GM18517 (cell line): ENCODE results near the gene GFOD1.

Experiments
- ATAC-seq: cut with Tn5 transposase; IDR thresholded peaks from one replicate; pipeline ENCODE4 v1.9.1; 2021; ENCODE audit warnings: mild to moderate bottlenecking, moderate library complexity; ENCODE audit not compliant: unreplicated experiment

GFOD1 gene

DNA sequence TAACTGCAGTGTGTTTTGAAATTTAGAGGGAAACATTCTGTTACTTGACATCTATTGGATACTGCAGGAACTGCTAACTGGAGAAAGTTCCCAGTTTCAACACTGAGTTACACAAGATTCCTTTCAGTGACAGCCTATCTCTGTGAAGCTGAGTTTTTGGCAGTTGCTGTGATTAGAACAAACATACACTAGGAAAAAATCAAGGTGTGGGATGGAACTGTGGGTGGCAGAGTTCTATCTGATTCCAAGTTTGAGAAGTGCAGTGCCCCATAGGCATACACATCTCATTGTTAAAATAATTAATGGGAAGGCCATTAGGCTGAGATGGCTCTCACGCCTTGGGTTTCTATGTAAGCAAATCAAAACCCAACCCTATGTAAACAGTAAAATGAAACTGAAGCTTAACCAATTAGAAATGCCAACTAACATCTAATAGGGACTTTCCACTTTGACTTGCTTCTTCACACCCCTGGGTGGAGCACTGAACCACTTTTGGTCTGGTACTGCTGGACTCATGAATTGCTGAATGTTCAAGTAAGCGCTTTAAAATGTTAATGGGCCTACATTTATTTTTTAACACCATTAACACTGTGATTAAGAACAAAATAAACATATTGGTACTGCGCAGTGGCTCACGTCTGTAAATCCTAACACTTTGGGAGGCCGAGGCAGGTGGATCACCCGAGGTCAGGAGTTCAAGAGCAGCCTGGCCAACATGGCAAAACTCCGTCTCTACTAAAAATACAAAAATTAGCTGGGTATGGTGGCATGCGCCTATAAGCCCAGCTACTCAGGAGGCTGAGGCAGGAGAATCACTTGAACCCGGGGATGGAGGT lies 103.9 kb downstream of the GFOD1 start:
- ATAC-seq: peak; percentile 97

DNA sequence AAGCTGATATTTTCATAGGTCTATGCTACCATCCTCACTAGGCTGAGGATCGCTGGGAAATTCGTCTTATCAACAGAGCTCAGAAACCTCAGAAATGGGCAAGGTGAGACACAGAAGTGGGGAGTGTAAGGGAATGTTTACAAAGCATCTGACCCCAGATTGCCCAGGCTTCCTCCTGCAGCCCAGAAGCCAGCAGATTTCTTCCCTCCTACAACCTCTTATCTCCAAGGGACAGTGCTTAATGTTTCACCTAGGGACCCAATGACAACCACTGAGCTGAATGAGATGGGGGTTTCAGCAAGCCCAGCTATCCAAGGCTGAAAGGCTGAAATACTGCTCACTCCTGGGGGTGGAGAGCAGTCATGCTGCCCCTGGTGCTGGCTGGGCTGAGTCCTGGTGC lies 106.6 kb downstream of the GFOD1 start:
- ATAC-seq: no peak

DNA sequence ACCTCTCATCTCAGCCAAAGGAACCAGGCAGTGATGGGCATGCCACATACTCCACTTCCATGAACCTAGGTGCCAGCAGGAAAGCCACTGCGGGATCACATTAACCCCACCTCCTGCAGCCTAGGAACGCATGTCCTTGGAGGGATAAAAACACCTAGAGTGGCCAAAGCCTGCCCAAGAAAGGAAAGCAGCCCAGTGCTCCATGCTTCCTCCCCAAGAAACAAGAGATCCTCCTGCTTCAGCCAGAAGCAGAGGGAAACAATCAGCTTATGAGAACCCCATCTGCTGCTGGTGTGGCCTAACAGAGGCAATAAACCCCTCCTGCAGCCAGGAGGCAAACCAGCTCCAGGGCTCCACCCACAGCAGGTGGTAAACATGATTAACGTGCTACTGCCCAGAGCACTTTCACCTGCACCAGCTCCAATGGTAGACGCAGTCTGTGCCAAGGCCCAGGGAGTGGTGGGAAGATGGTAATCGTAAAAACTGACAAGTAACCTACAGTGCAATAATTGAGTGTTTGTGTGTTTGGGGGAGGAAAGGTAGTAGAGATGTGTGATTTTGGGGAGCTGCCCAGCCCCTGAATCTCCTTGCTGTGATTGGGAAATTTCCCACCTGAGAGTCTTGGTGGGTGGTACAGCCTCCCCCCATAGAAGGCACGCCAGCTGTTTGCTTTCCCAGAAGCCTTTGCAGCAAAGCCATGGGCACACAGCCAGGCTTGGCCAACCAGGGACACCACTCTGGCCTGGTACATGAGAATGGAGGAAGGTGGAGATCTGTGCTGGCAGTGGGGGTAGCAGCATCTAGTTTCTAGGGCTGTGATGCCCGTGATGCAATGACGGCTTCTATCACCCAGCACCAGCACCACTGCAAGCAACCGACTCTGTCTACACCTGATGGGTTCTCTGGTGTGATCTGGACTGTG lies 108.5 kb downstream of the GFOD1 start:
- ATAC-seq: no peak

DNA sequence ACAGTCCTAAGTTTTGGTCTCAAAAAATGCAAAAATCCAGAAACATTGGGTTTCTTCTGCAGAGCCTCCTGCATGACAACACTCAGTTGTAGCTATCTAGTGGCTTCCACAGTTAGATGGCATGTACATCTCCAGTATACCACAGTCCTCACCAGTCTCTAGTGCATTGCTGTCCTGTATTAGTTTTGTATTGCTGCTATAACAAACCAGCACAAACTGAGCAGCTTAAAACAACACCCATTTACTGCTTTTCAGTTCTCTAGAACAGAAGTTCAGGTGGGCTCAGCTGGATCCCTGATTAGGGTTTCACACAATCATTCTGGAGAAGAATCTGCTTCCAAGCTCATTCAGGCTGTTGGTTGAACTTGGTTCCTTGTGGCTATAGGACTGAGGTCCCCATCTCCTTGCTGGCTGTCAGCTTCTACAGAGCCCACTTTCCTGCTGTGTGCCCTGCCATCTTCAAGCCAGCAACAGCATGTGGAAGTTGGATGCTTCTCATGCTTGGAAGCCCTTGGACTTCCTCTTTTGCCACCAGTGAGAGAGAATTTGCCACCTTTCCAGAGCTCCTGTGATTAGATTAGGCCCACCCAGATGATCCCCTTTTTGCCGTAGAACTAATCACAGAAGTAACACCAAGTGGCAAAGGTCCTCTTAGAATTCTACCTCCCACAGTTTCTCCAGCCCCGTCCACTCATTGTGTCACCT lies 110.2 kb downstream of the GFOD1 start:
- no peak for ATAC-seq

DNA sequence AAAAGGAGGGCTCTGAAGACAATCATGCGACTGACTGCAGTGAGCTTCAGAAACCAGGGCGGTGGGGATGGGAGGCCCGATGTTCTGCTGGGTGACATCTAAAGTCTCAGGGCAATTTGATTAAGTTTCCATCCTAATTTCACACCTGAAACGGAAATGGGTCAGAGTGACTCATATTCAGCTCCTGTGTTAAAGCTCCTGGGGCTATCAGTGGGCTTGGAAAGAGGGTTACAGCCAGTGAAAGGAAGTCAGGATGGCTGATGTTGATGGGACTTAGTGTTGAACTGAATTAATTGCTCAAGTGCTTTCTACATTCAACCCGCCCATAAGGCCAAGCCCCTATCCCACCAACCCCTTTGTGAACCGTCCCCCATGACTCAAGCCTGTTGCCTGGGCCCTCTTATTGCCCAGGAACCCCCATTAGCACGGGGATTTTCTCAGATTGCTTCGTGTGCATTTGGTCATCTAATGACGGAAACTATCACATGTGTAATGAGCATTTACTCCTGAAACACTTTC lies 112.0 kb downstream of the GFOD1 start:
- ATAC-seq: peak; percentile 86

DNA sequence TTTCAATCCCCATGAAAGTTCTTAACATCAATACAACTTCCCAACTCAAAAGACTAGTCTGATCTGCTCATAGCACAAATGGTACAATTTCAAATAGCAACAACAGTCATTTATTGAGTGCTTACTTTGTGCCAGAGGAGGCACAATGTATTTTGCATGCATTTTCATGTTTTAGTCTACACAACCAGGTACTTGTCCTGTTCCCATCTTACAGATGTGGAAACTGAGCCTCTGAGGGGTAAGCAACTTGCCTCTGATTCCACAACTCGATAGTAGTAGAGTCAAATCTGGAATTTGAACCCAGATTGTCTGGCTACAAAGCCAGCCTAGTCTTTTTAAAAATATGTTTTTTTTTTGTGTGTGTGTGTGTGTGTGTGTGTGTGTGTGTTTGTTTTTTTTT lies 113.5 kb downstream of the GFOD1 start:
- ATAC-seq: no peak

DNA sequence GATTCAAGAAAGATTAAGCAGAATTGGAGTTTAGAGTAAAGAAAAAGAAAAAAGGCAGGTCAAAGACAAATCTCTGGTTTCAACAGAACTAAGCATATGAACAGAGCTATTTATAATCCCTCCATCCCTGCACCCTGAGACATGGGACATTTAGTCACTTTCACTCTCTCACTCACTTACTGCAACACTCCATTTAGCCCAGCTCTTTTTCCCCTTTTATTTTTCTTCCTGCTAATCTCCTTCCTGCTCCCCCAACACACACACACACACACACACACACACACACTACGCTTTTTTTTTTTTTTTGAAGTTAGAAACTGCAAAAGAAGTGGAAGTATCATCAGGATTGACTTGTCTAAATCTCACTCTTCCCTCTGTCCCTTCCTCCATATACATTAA lies 113.9 kb downstream of the GFOD1 start:
- ATAC-seq: no peak

DNA sequence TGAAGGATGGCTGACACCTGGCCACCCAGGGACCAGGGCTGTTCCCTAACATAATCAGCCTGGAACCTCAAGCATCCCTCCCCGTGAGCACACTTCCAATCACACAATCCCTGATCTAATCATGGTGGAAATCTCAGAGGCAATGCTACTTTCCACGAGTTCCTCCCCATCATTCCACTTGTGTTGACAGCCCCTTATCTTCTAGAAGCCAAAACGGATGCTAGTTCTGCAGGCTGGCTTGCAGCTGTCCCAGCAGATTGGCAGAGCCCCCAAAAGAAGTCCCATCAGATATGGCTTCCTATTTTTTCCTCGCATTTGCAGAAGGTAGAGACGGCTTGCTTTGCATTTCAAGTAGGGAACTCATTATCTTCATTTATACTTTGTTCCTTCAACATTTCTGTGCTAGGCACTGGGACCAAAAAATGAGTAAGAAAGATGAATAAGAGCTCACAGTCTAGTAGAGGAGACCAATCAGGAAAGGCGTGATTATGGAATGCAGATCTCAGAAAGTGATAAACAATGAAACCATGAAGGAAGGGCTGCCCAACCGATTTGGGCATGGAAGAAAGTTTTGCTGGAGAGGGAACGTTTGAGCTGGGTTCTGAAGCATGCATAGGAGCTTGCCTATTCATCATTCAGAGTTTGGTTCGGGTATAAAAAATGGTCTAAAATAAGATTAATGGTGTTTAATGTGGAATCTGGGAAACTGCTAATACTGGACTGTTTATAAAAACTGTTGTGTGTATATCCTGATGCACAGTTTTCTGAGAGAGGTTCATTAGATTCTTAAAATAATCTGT lies 114.5 kb downstream of the GFOD1 start:
- no peak for ATAC-seq

DNA sequence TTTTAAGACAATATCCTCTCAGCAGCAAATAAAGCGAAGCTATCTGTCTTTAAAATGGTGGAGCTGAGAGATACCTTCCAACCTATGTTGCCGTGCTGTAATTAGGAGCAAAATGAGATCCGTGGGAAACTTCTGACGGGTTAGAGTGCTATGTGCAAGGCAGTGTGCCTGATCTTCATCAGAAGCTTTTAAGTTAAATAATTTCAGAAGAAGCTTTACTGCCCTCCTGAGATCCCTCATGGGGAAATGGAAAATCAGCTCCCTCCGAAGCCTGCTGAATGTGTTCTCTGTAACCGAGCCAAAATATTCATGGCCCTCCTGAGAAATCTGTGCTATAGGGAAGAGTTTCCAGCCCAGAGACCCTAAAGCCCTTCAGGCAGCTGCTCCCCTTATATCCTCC lies 115.3 kb downstream of the GFOD1 start:
- no peak for ATAC-seq

DNA sequence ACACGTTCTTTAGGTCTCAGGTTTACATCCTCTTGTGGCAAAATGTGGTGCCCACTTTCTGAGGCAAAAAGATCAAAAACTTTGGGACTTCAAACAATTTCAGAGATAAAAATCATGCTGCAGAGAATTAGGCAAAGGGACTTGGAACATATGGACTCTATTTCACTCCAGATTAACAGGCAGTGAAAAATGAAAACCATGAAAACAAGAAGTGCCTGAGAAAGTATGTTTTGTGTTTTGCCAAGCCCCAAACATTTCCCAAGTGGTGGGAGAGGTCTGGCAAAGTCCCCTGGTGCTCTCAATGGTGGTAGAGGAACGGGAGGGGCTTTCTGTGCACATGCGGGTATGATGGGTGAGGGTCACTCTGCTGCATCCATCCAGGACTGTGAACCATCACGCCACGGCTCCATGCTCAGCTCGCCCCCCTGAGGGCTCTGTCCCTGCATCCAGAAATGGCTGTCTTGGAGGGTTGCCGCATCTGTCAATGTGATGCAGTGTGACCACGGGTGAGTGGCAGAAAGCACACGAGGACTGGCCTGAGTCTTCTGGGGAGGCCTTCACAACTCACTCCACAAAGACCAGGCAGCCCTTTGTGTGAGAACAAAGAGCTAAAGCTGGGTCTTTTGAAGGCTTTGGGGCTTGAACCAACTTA lies 115.9 kb downstream of the GFOD1 start:
- ATAC-seq: no peak

DNA sequence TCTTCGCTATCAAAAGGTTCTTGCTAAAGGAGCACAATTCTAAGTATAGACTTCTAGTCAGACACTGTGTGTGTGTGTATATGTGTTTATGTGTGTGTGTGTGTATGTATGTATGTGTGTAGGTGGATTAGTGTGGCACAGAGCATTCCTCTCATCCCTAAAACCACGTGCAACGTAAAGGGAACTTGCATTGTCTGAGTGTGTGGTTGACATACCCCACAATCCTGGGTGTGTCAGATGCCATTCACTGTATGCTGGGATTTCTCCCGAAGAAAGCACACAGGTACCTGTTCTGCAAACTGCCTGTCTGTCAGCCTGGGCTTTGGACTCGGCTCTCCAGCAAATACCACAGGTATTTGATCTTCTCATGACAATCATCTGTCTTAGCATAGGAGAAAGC lies 116.8 kb downstream of the GFOD1 start:
- ATAC-seq: no peak

DNA sequence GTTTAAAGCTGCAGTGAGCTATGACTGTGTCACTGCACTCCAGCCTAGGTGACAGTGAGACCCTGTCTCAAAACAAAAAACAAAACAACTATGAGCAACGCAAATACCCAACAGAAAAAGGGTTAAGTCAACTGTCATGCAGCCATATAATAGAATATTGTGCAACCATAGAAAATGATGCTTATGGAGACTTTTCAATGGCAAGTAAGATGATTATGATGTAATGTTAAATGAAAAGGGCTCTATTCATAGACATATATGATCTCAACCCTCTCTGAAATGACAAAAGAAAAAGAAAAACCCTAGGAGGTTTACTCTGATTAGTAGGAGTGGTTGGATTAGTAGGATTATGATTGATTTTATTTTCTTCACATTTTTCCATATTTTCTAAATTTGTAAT lies 117.8 kb downstream of the GFOD1 start:
- no peak for ATAC-seq

DNA sequence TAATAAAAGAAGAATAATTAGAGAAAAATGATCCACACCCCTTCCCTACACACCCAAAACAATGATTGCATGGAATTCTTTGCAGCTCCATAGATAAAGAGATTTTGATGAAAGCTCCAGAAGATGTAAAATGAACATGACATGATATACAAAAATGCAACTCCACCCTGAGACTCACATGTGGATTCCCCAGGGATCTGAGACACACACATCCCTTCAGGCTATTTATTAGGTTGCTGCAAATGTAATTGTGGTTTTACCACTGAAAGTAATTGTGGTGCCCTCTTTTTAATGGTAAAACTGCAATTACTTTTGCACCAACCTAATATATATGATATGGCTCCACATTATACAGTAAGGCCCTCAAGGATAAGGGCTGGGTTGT lies 118.7 kb downstream of the GFOD1 start:
- ATAC-seq: no peak

DNA sequence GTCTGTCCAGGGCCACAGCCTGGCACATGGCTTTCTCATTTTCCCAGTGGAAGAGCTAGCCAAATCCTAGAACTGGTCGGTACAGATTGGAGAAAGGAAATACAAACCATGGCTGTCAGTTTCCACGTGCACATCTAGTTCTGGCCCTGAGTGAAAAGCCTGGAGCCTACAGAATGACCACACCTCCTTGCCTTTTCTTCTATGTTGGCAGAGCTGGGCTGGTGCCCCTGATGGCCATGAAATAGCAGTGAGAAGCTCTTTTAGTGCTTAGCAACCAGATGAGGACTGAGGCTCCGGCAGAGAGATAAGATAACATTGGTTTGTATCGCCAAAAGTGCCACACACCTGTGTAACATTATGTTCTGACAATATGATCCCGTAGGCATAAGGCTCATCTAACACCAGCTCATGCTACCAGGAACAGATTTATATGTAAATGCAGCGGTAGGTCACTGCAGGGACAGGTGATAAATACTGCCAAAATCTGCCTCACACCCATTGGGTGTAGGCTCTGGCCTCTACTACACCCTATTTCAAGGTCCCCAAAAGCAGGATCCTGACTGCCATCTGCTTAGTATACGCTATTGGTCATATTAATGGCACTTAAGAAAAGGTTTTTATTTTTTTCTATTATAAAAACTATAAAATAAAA lies 119.2 kb downstream of the GFOD1 start:
- ATAC-seq: no peak

DNA sequence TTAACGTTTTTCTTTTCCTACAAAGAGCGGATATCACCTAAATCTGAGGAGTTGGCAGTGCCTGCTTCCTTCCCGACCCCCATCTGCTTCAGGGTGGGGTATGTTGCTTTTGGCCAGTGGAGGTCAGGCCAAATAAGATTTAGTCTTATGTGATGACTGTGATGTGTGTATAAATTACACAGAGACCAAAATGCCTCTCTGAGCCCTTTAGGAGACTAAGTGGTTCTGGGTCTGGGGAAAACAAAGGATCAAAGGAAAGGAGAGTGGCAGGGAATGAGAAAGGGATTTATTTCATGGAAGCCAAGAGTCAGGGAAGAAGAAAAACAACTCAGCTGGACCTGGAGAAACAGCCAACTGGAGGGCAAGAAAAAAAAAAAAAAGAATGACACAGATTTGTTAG lies 120.0 kb downstream of the GFOD1 start:
- no peak for ATAC-seq

DNA sequence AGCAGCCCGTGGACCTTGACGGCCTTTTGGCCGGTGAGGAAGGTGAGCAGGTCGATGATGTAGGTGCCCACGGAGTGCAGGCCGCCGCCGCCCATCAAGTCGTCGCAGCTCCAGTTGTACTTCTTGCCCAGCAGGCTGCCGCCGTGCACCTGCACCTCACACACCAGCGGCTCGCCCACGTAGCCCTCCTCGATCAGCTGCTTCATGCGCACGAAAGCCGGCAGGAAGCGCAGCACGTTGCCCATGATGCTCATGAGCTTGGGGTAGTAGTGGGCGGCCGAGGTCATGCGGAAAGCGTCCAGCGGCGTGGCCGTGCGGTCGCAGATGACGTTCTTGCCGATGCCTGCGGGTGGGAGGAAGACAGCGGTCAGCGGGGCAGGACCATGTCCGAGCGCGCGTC lies 122.1 kb downstream of the GFOD1 start:
- no peak for ATAC-seq

DNA sequence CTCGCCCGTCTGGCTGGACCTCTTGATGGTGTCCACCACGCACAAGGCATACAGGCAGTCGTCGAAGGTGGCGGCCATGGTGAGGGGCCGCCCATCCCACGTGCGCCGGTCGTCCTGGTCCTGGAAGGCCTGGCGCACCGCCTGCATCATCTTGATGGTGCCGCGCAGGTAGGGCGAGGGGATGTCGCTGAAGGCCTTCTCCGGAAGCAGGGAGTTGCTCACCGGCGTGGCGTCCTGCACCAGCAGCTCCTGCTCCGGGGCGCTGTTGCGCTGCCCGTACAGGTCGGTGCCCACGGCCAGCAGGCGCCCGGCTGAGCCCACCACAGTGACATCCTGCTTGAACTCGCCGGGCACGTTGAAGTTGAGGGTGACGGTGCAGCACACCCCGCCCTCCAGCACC lies 122.6 kb downstream of the GFOD1 start:
- ATAC-seq: no peak

DNA sequence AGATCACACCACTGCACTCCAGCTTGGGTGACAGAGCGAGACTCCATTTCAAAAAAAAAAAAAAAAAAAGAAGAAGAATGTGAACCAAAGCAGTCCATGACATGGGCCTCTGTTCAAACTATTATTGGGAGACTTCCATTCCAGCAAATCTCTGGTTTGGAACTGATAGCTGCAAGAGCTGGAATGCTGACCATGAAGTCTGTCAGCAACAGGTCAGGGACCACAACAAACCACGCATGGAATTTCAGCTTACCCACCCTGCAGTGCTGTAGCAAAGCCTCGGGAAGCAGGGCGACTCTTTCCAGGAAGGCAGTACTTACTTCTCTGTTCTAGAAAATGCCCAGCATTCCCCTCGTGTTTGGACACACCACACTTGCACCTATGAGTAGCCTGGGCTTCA lies 125.0 kb downstream of the GFOD1 start:
- no peak for ATAC-seq
